Pulmonary artery endothelial cell (primary cell): ENCODE data around the gene NDRG3. TPM values are rescaled to one million over a fixed set of nuclear protein-coding genes. Genes with fewer than 3 reads are reported as not detected.
A peak's percentile ranks its signal among the peaks of the same experiment; 100 is the strongest.
"Not testable (repeated sequence)": the region's sequence is repeated elsewhere in the genome, so short reads cannot be mapped to it uniquely, and the experiment has no call there.

ENCODE experiments used
- DNase-seq: peaks from one replicate; pipeline ENCODE4 v3.0.0-alpha.2; 2011; ENCODE audit warnings: low read depth, low spot score
- total RNA-seq: library from RNA; depleted of rRNA; stranded (reverse); fragments of >200 nt; gene quantifications from 2 replicates; pipeline ENCODE4 v1.2.3, GENCODE V29; 2014

NDRG3 gene
- total RNA-seq, 1 donor from 2014 or later = 18.2 TPM

- DNase-seq = not testable (repeated sequence)
Measured at GRCh38 chr20:36608388-36608728, 137.5 kb downstream of the NDRG3 start.

- no peak for DNase-seq
Measured at GRCh38 chr20:36607586-36608387, 138.1 kb downstream of the NDRG3 start.

DNA sequence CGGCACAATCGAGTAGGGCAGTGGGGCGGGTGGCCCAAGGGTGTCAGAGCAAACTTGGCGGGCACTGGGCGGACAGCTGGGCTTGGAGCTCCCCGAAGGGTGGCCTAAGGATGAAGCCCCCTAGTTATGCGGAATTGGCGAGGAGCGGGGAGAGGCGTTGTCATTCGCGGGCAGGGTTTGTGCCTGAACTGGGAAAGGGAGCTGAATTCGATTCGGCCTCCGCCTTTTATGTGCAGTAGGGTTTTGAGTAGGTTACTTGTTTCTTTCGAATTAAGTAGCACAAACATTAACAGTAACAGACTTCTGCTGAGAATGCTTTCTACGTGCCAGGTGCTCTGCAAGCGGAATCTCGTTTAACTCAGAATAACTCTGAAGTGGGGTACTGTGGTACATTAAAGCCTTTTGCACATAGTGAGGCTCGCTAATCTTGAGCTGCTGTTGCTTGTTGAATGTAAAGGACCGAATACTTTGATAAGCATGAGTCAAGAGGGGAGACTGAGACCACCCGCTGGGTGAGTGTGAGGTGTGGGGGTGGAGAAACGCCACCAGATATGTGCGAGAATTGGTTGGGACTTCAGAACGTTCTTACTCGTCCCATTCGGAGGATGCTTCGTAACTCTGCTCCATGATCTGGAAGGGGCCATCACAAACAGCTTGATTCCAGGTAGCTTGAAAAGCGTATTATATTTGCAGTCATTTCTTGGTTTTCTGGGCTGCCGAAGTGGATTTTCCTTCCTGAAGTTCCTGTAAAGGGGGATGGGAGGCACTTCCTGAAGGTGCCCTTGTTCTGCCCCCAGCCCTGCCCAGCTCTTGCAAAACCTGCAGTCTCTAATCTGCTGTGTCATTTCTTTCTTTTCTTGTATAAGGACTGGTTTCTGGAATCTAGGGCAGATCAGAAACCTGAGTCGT lies 139.5 kb downstream of the NDRG3 start:
- no peak for DNase-seq

DNA sequence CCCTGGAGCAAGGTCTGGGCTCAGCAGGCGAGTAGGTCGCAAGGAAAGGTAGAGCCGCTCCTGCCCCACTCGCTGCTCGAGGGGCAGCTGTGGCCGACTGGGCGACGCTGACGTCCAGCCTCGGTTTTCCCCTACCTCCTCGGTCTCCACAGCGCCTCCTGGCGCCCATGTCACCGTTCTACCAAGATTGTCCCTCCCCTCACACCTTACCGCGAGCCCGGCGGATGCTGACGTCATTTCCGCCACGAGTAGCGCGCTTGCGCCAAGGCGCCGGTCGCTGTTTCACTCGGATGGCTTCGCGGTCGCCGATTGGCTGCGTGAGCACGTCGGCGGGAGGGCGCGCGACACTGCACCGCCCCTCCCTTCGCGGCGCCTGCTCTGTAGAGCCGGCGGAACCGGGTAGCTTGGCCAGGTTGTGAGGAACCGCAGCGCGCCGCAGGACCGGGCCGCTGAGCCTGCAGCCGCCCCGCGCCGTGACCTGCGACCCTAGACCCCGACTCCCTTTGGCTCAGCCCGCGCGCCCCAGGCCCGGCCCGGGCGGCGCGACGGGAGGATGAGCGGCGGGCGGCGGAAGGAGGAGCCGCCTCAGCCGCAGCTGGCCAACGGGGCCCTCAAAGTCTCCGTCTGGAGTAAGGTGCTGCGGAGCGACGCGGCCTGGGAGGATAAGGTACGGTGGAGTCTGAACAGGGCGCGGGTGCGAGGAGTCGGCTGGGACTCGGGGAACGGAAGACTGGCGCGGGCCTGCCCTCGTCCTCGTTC lies 140.3 kb downstream of the NDRG3 start, which contains the start of gene RAB5IF:
Gene RAB5IF, plus strand, starts transcription at position 381 of the 759 bp plus-strand sequence. Its CDS starts 173 bp downstream, at position 554.
- peak; percentile 94 for DNase-seq

- no peak for DNase-seq
Measured at GRCh38 chr20:36604952-36605398, 140.9 kb downstream of the NDRG3 start.

Other genes with a start within 250 kb of the NDRG3 start
- gene MYL9, start 204.6 kb downstream of the NDRG3 start, total RNA-seq = 1.3 and 2.0 TPM in 2 replicates
- 17.4 and 20.9 TPM in 2 replicates for gene TGIF2, start 172.5 kb downstream of the NDRG3 start, total RNA-seq
- gene RAB5IF, start 140.3 kb downstream of the NDRG3 start, total RNA-seq = 88.5 and 137 TPM in 2 replicates
- gene SLA2, start 99.9 kb downstream of the NDRG3 start, total RNA-seq = not detected in 2 replicates
- gene DSN1, start 27.7 kb upstream of the NDRG3 start, total RNA-seq = 20.6 and 32.2 TPM in 2 replicates
- not detected in 2 replicates for gene TLDC2, start 130.0 kb upstream of the NDRG3 start, total RNA-seq
- 19.9 and 32.0 TPM in 2 replicates for gene SAMHD1, start 205.6 kb upstream of the NDRG3 start, total RNA-seq